HepG2 (cell line): ENCODE results near the gene TIRAP. TPM values are rescaled to one million over a fixed set of nuclear protein-coding genes. Genes with fewer than 3 reads are reported as not detected.

Source experiments
- ARID2 ChIP-seq: sonication (generic); formaldehyde crosslinking; IDR thresholded peaks from 2 replicates; pipeline ENCODE4 v1.8.1; 2022; ENCODE audit warnings: mild to moderate bottlenecking, missing genetic modification reagents, borderline replicate concordance
- CC2D1A ChIP-seq: sonication (generic); formaldehyde crosslinking; IDR thresholded peaks from 2 replicates; pipeline ENCODE4 v1.8.1; 2023; ENCODE audit warnings: mild to moderate bottlenecking, missing genetic modification reagents
- DR1 ChIP-seq: sonication (generic); formaldehyde crosslinking; IDR thresholded peaks from 2 replicates; pipeline ENCODE4 v1.8.0; 2021; ENCODE audit warnings: mild to moderate bottlenecking, missing genetic modification reagents, inconsistent platforms
- GMEB1 ChIP-seq: sonication (generic); formaldehyde crosslinking; IDR thresholded peaks from 2 replicates; pipeline ENCODE4 v1.5.1; 2020; ENCODE audit warnings: missing genetic modification reagents, mild to moderate bottlenecking, borderline replicate concordance
- HIVEP1 ChIP-seq: sonication (generic); formaldehyde crosslinking; IDR thresholded peaks from 2 replicates; pipeline ENCODE4 v1.4.0; 2020; ENCODE audit warnings: mild to moderate bottlenecking, missing genetic modification reagents
- HNF1B ChIP-seq: sonication (generic); formaldehyde crosslinking; IDR thresholded peaks from 2 replicates; pipeline ENCODE4 v1.5.1; 2020; ENCODE audit warnings: mild to moderate bottlenecking, moderate library complexity, missing genetic modification reagents
- HOXA9 ChIP-seq: sonication (generic); formaldehyde crosslinking; IDR thresholded peaks from 2 replicates; pipeline ENCODE4 v1.8.1; 2022; ENCODE audit warnings: missing genetic modification reagents, mild to moderate bottlenecking, moderate library complexity, borderline replicate concordance
- KAT8 ChIP-seq: IDR thresholded peaks from 2 replicates; pipeline ENCODE4 v1.6.1; 2016; ENCODE audit warnings: missing genetic modification reagents, missing compliant biosample characterization
- KLF15 ChIP-seq: sonication (generic); formaldehyde crosslinking; IDR thresholded peaks from 2 replicates; pipeline ENCODE4 v1.8.1; 2023; ENCODE audit warnings: borderline replicate concordance, mild to moderate bottlenecking, inconsistent platforms, missing genetic modification reagents, mixed read lengths
- KLF16 ChIP-seq, 2 experiments: sonication (generic) in 1 of 2; formaldehyde crosslinking in 1 of 2; IDR thresholded peaks; 2 replicates each; pipeline versions ENCODE4 v1.6.1 to v1.8.0; 2016 to 2023; ENCODE audit warnings: missing genetic modification reagents in 2 of 2, missing compliant biosample characterization in 1 of 2
- MTERF4 ChIP-seq: sonication (generic); formaldehyde crosslinking; IDR thresholded peaks from 2 replicates; pipeline ENCODE4 v1.8.0; 2023; ENCODE audit warnings: mild to moderate bottlenecking, missing genetic modification reagents
- NR2F1 ChIP-seq, 2 experiments: fragments of 450-650 bp in 1 of 2; formaldehyde crosslinking in 1 of 2; IDR thresholded peaks; 2 replicates each; pipeline versions ENCODE4 v1.5.0 to v1.6.1; 2016 to 2020; ENCODE audit warnings: mild to moderate bottlenecking in 1 of 2, missing compliant biosample characterization in 1 of 2, missing genetic modification reagents in 1 of 2, moderate library complexity in 1 of 2
- NR2F2 ChIP-seq: IDR thresholded peaks from 2 replicates; pipeline ENCODE4 v1.6.1; 2012; ENCODE audit warnings: low read depth, inconsistent platforms, borderline replicate concordance
- RBM39 ChIP-seq: fragments of 200-400 bp; formaldehyde crosslinking; IDR thresholded peaks from one replicate; pipeline ENCODE4 v1.6.1; 2018; ENCODE audit warnings: antibody characterized with exemption, mild to moderate bottlenecking, low read depth, low read length; ENCODE audit not compliant: poor library complexity, severe bottlenecking
- SP2 ChIP-seq: sonication (generic); formaldehyde crosslinking; IDR thresholded peaks from 2 replicates; pipeline ENCODE4 v1.5.1; 2020; ENCODE audit warnings: mild to moderate bottlenecking, missing genetic modification reagents
- TRAFD1 ChIP-seq: sonication (generic); formaldehyde crosslinking; IDR thresholded peaks from 2 replicates; pipeline ENCODE4 v1.5.1; 2020; ENCODE audit warnings: missing genetic modification reagents, mild to moderate bottlenecking, borderline replicate concordance
- ZIK1 ChIP-seq: sonication (generic); formaldehyde crosslinking; IDR thresholded peaks from 2 replicates; pipeline ENCODE4 v1.5.0; 2020; ENCODE audit warnings: mild to moderate bottlenecking, low read depth, missing genetic modification reagents, borderline replicate concordance
- ZKSCAN5 ChIP-seq: sonication (generic); formaldehyde crosslinking; IDR thresholded peaks from 2 replicates; pipeline ENCODE4 v1.5.1; 2020; ENCODE audit warnings: mild to moderate bottlenecking, missing genetic modification reagents
- ZNF17 ChIP-seq: sonication (generic); formaldehyde crosslinking; IDR thresholded peaks from 2 replicates; pipeline ENCODE4 v1.5.0; 2020; ENCODE audit warnings: mild to moderate bottlenecking, missing genetic modification reagents
- ZNF34 ChIP-seq: sonication (generic); formaldehyde crosslinking; IDR thresholded peaks from 2 replicates; pipeline ENCODE4 v1.4.0; 2020; ENCODE audit warnings: mild to moderate bottlenecking, missing genetic modification reagents, borderline replicate concordance
- ZNF362 ChIP-seq: sonication (generic); formaldehyde crosslinking; IDR thresholded peaks from 2 replicates; pipeline ENCODE4 v1.4.0; 2020; ENCODE audit warnings: missing genetic modification reagents, mild to moderate bottlenecking, borderline replicate concordance
- ZNF780A ChIP-seq: sonication (generic); formaldehyde crosslinking; IDR thresholded peaks from 2 replicates; pipeline ENCODE4 v1.8.0; 2022; ENCODE audit warnings: mild to moderate bottlenecking, missing genetic modification reagents, moderate library complexity
- polyA plus RNA-seq, 8 experiments: library from polyadenylated mRNA; depleted of rRNA in 3 of 8; stranded (reverse) in 7 of 8; unstranded in 1 of 8; fragments of >200 nt; fragmentation: Illumina TruSeq in 4 of 8; extraction: Trizol in 4 of 8; gene quantifications; 2 replicates each; pipeline versions ENCODE4 v1.2.1 to v1.2.3, GENCODE V29; 2011 to 2016; ENCODE audit warnings: low read depth in 4 of 8, missing spikeins in 1 of 8, mixed read lengths in 1 of 8; ENCODE audit not compliant: insufficient read depth in 1 of 8
- total RNA-seq, 5 experiments: library from RNA; depleted of rRNA; stranded (reverse); fragments of >200 nt; fragmentation: Illumina TruSeq; extraction: Trizol; gene quantifications; 2 replicates each; pipeline ENCODE4 v1.2.3, GENCODE V29; 2016; ENCODE audit warnings: low read depth in 1 of 5

Gene TIRAP
- total and polyA plus RNA-seq, 2 of the 13 experiments (the other 11 are each of a cell fraction or from before 2014, with no cell fraction given): 5.4 to 5.7 TPM

GRCh38 chr11:126282361-126282735 lies 545 bp upstream of the TIRAP start (continued):
- TF ChIP-seq GMEB1 (CRISPR knock-in tag): 0 out of 2 replicates have a peak, but pooled peaks have one; percentile 9
- no peak; the same call in 1 of the 2 replicates for TF ChIP-seq DR1 (CRISPR knock-in tag)
- 0 out of 2 replicates have a peak, but pooled peaks have one; percentile 64 for TF ChIP-seq MTERF4 (CRISPR knock-in tag)
- TF ChIP-seq CC2D1A (CRISPR knock-in tag): no peak
- no peak for TF ChIP-seq NR2F1 (CRISPR knock-in tag; IDR thresholded peaks at IDR 0.05)
- peak; percentile 16; the same call in 1 of the 2 replicates for TF ChIP-seq KAT8
- no peak for TF ChIP-seq ZNF780A (CRISPR knock-in tag)
- TF ChIP-seq ZNF362 (CRISPR knock-in tag): no peak
- 0 out of 2 replicates have a peak, but pooled peaks have one; percentile 22 for TF ChIP-seq SP2 (CRISPR knock-in tag)
- peak; percentile 8; the same call in 1 of the 2 replicates for TF ChIP-seq ARID2 (CRISPR knock-in tag)
- TF ChIP-seq ZNF17: 0 out of 2 replicates have a peak, but pooled peaks have one; percentile 40
- no peak for TF ChIP-seq ZIK1 (CRISPR knock-in tag)
- no peak for TF ChIP-seq NR2F2
- peak; percentile 71 for TF ChIP-seq RBM39
- TF ChIP-seq KLF16 (CRISPR knock-in tag; IDR thresholded peaks at IDR 0.05): peak in 1 of 2 experiments; percentile 67; a peak in 1 of 4 replicates
- TF ChIP-seq TRAFD1 (CRISPR knock-in tag): no peak
- TF ChIP-seq HIVEP1: 0 out of 2 replicates have a peak, but pooled peaks have one; percentile 18
- TF ChIP-seq HOXA9 (CRISPR knock-in tag): no peak
- no peak for TF ChIP-seq KLF15 (CRISPR knock-in tag)
- 0 out of 2 replicates have a peak, but pooled peaks have one; percentile 5 for TF ChIP-seq ZNF34
- no peak for TF ChIP-seq HNF1B (CRISPR knock-in tag)
- TF ChIP-seq ZKSCAN5 (CRISPR knock-in tag): no peak
